HG03066 (cell line): ENCODE data around the gene USP22.

Experiments
- ATAC-seq: cut with Tn5 transposase; IDR thresholded peaks from one replicate; pipeline ENCODE4 v1.9.1; 2021; ENCODE audit warnings: low read depth; ENCODE audit not compliant: unreplicated experiment

USP22 gene

GRCh38 chr17:21024024-21024423 lies 18.8 kb downstream of the USP22 start:
- ATAC-seq = no peak

- ATAC-seq = no peak
Observed at GRCh38 chr17:21021208-21021803, 21.5 kb downstream of the USP22 start.

GRCh38 chr17:21020622-21021021 lies 22.2 kb downstream of the USP22 start:
- ATAC-seq = no peak

- no peak for ATAC-seq
Observed at GRCh38 chr17:21019976-21020586, 22.7 kb downstream of the USP22 start.

GRCh38 chr17:21018894-21019293 lies 23.9 kb downstream of the USP22 start:
- no peak for ATAC-seq

- ATAC-seq = no peak
Observed at GRCh38 chr17:21017861-21018260, 24.9 kb downstream of the USP22 start.

- ATAC-seq = no peak
Observed at GRCh38 chr17:21017256-21017655, 25.6 kb downstream of the USP22 start.

GRCh38 chr17:21016826-21017225 lies 26.0 kb downstream of the USP22 start:
- no peak for ATAC-seq

GRCh38 chr17:21015564-21015963 lies 27.2 kb downstream of the USP22 start:
- ATAC-seq = no peak

GRCh38 chr17:21014498-21014897 lies 28.3 kb downstream of the USP22 start:
- no peak for ATAC-seq

- no peak for ATAC-seq
Observed at GRCh38 chr17:21013983-21014382, 28.8 kb downstream of the USP22 start.

GRCh38 chr17:21012736-21013135 lies 30.1 kb downstream of the USP22 start:
- no peak for ATAC-seq

GRCh38 chr17:21010705-21011596 lies 31.9 kb downstream of the USP22 start:
- no peak for ATAC-seq

GRCh38 chr17:21008992-21009671 lies 33.7 kb downstream of the USP22 start:
- ATAC-seq = no peak

- no peak for ATAC-seq
Observed at GRCh38 chr17:21008160-21008915, 34.5 kb downstream of the USP22 start.

- ATAC-seq = no peak
Observed at GRCh38 chr17:21007646-21008045, 35.2 kb downstream of the USP22 start.

GRCh38 chr17:21005803-21006202 lies 37.0 kb downstream of the USP22 start:
- no peak for ATAC-seq

GRCh38 chr17:21005367-21005766 lies 37.4 kb downstream of the USP22 start:
- ATAC-seq = no peak

- ATAC-seq = no peak
Observed at GRCh38 chr17:21004016-21004930, 38.5 kb downstream of the USP22 start.
